CD14-positive monocyte (primary cell): ENCODE results near the gene UGT1A10. TPM values are rescaled to one million over a fixed set of nuclear protein-coding genes. Genes with fewer than 3 reads are reported as not detected.

Experiments
- DNase-seq, 3 donors: peaks; one replicate each; pipeline ENCODE4 v3.0.0-alpha.2; 2011 to 2022
- H2AFZ ChIP-seq: 2 replicates; pipeline ENCODE4 v1.6.0; 2012; ENCODE audit warnings: mild to moderate bottlenecking, low read depth, low read length, inconsistent platforms; ENCODE audit not compliant: insufficient read depth, poor library complexity, severe bottlenecking
- H3K27ac ChIP-seq, 2 donors: 1 replicate in 1 of 2; 2 replicates in 1 of 2; pipeline ENCODE4 v1.5.1; 2012 to 2013; ENCODE audit warnings: low read length in 2 of 2, control low read depth in 1 of 2, inconsistent platforms in 1 of 2, low read depth in 1 of 2, mild to moderate bottlenecking in 1 of 2
- H3K27me3 ChIP-seq, 2 donors: one replicate each; pipeline versions ENCODE4 v1.6.0 to v1.6.1; 2011 to 2013; ENCODE audit warnings: low read length in 2 of 2; ENCODE audit not compliant: control insufficient read depth in 2 of 2, insufficient read depth in 2 of 2
- H3K36me3 ChIP-seq, 2 donors: replicated peaks in 1 of 2; 1 replicate in 1 of 2; 2 replicates in 1 of 2; pipeline versions ENCODE4 v1.5.1 to v1.6.1; 2012 to 2013; ENCODE audit warnings: low read length in 2 of 2, control low read depth in 1 of 2, inconsistent platforms in 1 of 2, mild to moderate bottlenecking in 1 of 2; ENCODE audit not compliant: insufficient read depth in 2 of 2, control insufficient read depth in 1 of 2
- H3K4me1 ChIP-seq, 2 donors: 1 replicate in 1 of 2; 2 replicates in 1 of 2; pipeline versions ENCODE4 v1.5.1 to v1.6.1; 2012 to 2013; ENCODE audit warnings: low read length in 2 of 2, control low read depth in 1 of 2, inconsistent platforms in 1 of 2, mild to moderate bottlenecking in 1 of 2, moderate library complexity in 1 of 2; ENCODE audit not compliant: insufficient read depth in 2 of 2, control insufficient read depth in 1 of 2
- H3K4me2 ChIP-seq: replicated peaks from 2 replicates; pipeline ENCODE3; 2012; ENCODE audit warnings: low read length, moderate library complexity, mild to moderate bottlenecking; ENCODE audit not compliant: poor library complexity, severe bottlenecking; ENCODE audit errors: extremely low read depth
- H3K4me3 ChIP-seq, 3 experiments: fragments of 200-600 bp in 1 of 3; sonication (generic) in 1 of 3; replicated peaks in 1 of 3; 1 replicate in 2 of 3; 2 replicates in 1 of 3; pipeline ENCODE4 v1.5.1; 2011 to 2013; ENCODE audit warnings: low read length in 3 of 3, mild to moderate bottlenecking in 3 of 3, control low read depth in 2 of 3, low read depth in 2 of 3, inconsistent platforms in 1 of 3, moderate library complexity in 1 of 3
- H3K79me2 ChIP-seq: 2 replicates; pipeline ENCODE4 v1.6.0; 2012; ENCODE audit warnings: mild to moderate bottlenecking, control low read depth, inconsistent platforms, low read length, moderate library complexity; ENCODE audit not compliant: insufficient read depth
- H3K9ac ChIP-seq: 2 replicates; pipeline ENCODE4 v1.6.0; 2017; ENCODE audit warnings: low read length, mild to moderate bottlenecking; ENCODE audit not compliant: insufficient read depth, poor library complexity, severe bottlenecking
- H3K9me3 ChIP-seq, 2 donors: replicated peaks in 1 of 2; 1 replicate in 1 of 2; 2 replicates in 1 of 2; pipeline versions ENCODE4 v1.5.1 to v1.6.1; 2012 to 2013; ENCODE audit warnings: low read length in 2 of 2, control low read depth in 1 of 2; ENCODE audit not compliant: control insufficient read depth in 1 of 2, insufficient read depth in 1 of 2
- H4K20me1 ChIP-seq: 2 replicates; pipeline ENCODE4 v1.6.0; 2012; ENCODE audit warnings: mild to moderate bottlenecking, low read length, control low read depth, moderate library complexity; ENCODE audit not compliant: insufficient read depth
- H3K27ac Mint-ChIP-seq, 7 donors: one replicate each; pipeline ENCODE4 v1.8.0; 2020; ENCODE audit warnings: mild to moderate bottlenecking in 7 of 7, mixed read lengths in 7 of 7, moderate library complexity in 6 of 7, inconsistent platforms in 2 of 7
- H3K27me3 Mint-ChIP-seq, 3 donors: one replicate each; pipeline ENCODE4 v1.8.0; 2021 to 2022; ENCODE audit warnings: low read depth in 3 of 3, mild to moderate bottlenecking in 3 of 3, mixed read lengths in 3 of 3, moderate library complexity in 3 of 3, inconsistent platforms in 1 of 3
- H3K36me3 Mint-ChIP-seq, 2 donors: one replicate each; pipeline ENCODE4 v1.8.0; 2020; ENCODE audit warnings: mixed read lengths in 2 of 2, inconsistent platforms in 1 of 2, mild to moderate bottlenecking in 1 of 2
- H3K4me1 Mint-ChIP-seq: one replicate; pipeline ENCODE4 v1.8.0; 2020; ENCODE audit warnings: mild to moderate bottlenecking, mixed read lengths
- H3K4me3 Mint-ChIP-seq, 2 donors: one replicate each; pipeline ENCODE4 v1.8.0; 2020; ENCODE audit warnings: mild to moderate bottlenecking in 2 of 2, mixed read lengths in 2 of 2, moderate library complexity in 1 of 2
- H3K9me3 Mint-ChIP-seq, 7 donors: one replicate each; pipeline ENCODE4 v1.8.0; 2020 to 2022; ENCODE audit warnings: mixed read lengths in 7 of 7, mild to moderate bottlenecking in 6 of 7, moderate library complexity in 6 of 7, inconsistent platforms in 2 of 7
- CTCF ChIP-seq: fragments of 200-600 bp; IDR thresholded peaks from one replicate; pipeline ENCODE4 v1.8.0; 2022; ENCODE audit warnings: antibody characterized with exemption, mild to moderate bottlenecking
- WGBS: methylation state at CpG from one replicate; pipeline ENCODE4 v1.1.5; 2013; ENCODE audit warnings: missing lambda C conversion rate; ENCODE audit not compliant: insufficient coverage; 5-methylcytosine and 5-hydroxymethylcytosine counted together
- intact Hi-C, 2 donors: fragments of 100-400 bp; cut with micrococcal nuclease; formaldehyde crosslinking; loops; one replicate each; pipeline versions ENCODE4 v1.15.0 to v1.15.1; 2023
- polyA plus RNA-seq, 3 donors: library from polyadenylated mRNA; depleted of rRNA in 1 of 3; unstranded in 2 of 3; stranded (reverse) in 1 of 3; fragments of 300-500 nt in 2 of 3; fragments of >200 nt in 1 of 3; fragmentation: Illumina TruSeq in 2 of 3; gene quantifications; 1 replicate in 2 of 3; 2 replicates in 1 of 3; pipeline ENCODE4 v1.2.3, GENCODE V29; 2012 to 2021

The UGT1A10 gene
- polyA plus RNA-seq, 3 donors = not detected

GRCh38 chr2:233792720-233793119 is 156.5 kb downstream of the UGT1A10 start:
- H3K4me2 ChIP-seq = no peak overlapping the region
- no peaks in the 10 kb centered on the region for H3K36me3 Mint-ChIP-seq

DNA sequence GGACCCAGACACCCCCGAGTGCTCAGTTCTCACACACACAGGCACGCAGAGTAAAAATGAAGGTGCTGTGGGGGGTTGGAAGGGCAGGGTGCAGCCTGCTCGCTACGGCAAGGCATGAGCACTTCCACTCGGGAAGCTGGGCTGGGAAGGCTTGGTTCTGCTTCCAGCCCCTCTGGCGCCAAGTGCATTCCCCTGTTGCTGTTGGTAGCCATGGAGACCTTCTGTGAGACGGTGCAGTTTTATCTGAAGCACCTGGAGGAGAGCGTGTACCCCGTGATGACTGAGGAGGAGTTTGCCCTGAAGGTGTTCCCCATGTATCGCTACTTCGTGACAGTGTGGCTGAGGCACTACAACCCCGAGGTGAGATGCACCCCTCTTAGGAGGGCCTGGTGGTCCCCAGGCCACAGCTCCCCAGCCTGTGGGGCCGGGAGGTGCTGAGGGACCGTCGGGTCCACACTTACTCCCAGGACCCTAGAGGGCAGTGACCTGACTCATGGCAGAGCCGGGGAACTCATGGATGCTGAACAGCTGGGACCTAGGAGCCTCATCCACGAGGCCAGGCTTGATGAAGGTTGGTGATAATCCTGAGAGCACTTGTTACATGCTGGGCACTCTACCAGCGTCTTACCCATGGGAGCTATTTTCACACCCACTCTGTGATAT is 157.3 kb downstream of the UGT1A10 start:
- Histone ChIP-seq H3K9ac (no peak overlapping the region), H4K20me1 (no peaks in the 10 kb centered on the region), H3K27ac (no peak overlapping the region), H3K9me3 (no peaks in the 10 kb centered on the region), H3K4me3 (no peak overlapping the region), H2AFZ (no peak overlapping the region), H3K4me2 (no peak overlapping the region), H3K27me3 (no peaks in the 10 kb centered on the region), H3K36me3 (no peaks in the 10 kb centered on the region), H3K4me1 (no peaks in the 10 kb centered on the region), H3K79me2 (no peaks in the 10 kb centered on the region)
- Mint-ChIP-seq H3K4me3 (no peak overlapping the region), H3K27ac (no peak overlapping the region), H3K4me1 (no peaks in the 10 kb centered on the region), H3K27me3 (peaks cover 0 to 7% (median 4%) of the 10 kb centered on the region in 3 donors), H3K9me3 (peaks cover 0 to 2% (median 0%) of the 10 kb centered on the region in 7 donors), H3K36me3 (no peaks in the 10 kb centered on the region)
- no peak for TF ChIP-seq CTCF
- WGBS = 90% methylated on average over 15 of the region's 18 CpGs
- DNase-seq = no peak
- intact Hi-C loops = no loop called here

More at GRCh38 chr2:233792720-233793119, 156.5 kb downstream of the UGT1A10 start:
- Histone ChIP-seq H3K36me3 (no peaks in the 10 kb centered on the region), H3K4me3 (no peak overlapping the region), H3K9me3 (no peaks in the 10 kb centered on the region), H3K9ac (no peak overlapping the region), H3K27ac (no peak overlapping the region), H4K20me1 (no peaks in the 10 kb centered on the region), H2AFZ (no peak overlapping the region), H3K4me1 (no peaks in the 10 kb centered on the region), H3K27me3 (no peaks in the 10 kb centered on the region), H3K79me2 (no peaks in the 10 kb centered on the region)
- H3K4me1 Mint-ChIP-seq = no peaks in the 10 kb centered on the region
- TF ChIP-seq CTCF = no peak
- H3K27ac Mint-ChIP-seq = no peak overlapping the region
- H3K27me3 Mint-ChIP-seq = peaks cover 0 to 7% (median 4%) of the 10 kb centered on the region in 3 donors
- 95% methylated on average over 7 of the region's 7 CpGs for WGBS
- intact Hi-C loops = no loop called here
- H3K9me3 Mint-ChIP-seq = peaks cover 0 to 2% (median 0%) of the 10 kb centered on the region in 7 donors
- H3K4me3 Mint-ChIP-seq = no peak overlapping the region
- DNase-seq = no peak
